ENCODE results near the gene NMT1. TPM values are rescaled to one million over a fixed set of nuclear protein-coding genes. Genes with fewer than 3 reads are reported as not detected.

NMT1 gene
- total RNA-seq, 4 donors from 2014 or later, result 53.2 to 73.3 (median 65.9) TPM

- H3K27ac ChIP-seq, result peak overlapping the region; percentile 52
These were observed 37.2 kb downstream of the NMT1 start for GRCh38 chr17:45098081-45098868.

DNA sequence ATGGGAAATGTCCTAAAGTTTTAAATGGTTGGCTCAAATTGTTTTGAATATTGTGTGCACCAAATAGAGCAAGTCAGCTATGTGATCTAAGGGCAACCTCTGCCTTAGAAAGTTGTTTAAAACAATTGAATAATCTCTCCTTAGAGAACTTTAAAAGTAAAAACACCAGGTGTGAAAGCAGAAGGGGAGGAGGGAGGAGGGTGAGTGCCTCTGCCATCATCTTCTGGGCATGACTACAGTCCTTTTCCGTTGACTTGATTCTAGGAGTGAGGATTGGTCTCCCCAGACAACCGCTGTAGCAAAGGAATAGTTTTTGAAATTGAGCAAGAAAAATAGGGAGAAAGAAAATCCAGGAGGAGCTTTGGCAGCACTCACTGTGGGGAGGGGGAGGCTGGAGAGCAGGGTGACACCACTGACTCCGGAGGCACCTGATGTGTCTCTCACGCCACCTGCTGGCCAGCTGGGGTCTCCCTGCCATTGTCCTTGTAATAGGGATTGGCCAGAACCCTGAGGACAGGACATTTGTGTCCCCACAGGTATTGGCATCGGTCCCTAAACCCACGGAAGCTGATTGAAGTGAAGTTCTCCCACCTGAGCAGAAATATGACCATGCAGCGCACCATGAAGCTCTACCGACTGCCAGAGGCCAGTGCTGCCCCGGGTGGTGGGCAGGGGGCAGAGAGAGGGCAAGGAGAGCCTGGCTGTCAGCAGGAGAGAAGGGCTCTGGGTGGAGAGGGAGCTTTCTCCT lies 37.9 kb downstream of the NMT1 start:
- H3K4me1 ChIP-seq, result peaks cover 47% of the 10 kb centered on the region
- TF ChIP-seq EP300 (IDR thresholded peaks at IDR 0.05), result no peak
- peak; percentile 71 to 91 for TF ChIP-seq CTCF (IDR thresholded peaks at IDR 0.05)
- TF ChIP-seq POLR2A (IDR thresholded peaks at IDR 0.05), result no peak
- TF ChIP-seq POLR2AphosphoS5 (IDR thresholded peaks at IDR 0.05), result peak in 1 of 3 donors; percentile 26
- peak; percentile 91 to 96 for DNase-seq (ENCODE audit: low spot score in 2 of 2)
- peaks cover 89% of the 10 kb centered on the region for H3K36me3 ChIP-seq
- H3K9me3 ChIP-seq, result no peaks in the 10 kb centered on the region
- H3K27ac ChIP-seq, result peak overlapping the region; percentile 52
- no peak overlapping the region for H3K4me3 ChIP-seq
- no peaks in the 10 kb centered on the region for H3K27me3 ChIP-seq
- 48% methylated on average over 9 of the region's 9 CpGs for WGBS

More at GRCh38 chr17:45098081-45098868, 37.2 kb downstream of the NMT1 start:
- Histone ChIP-seq H3K4me1 (peaks cover 52% of the 10 kb centered on the region), H3K27me3 (no peaks in the 10 kb centered on the region), H3K9me3 (no peaks in the 10 kb centered on the region), H3K36me3 (peaks cover 87% of the 10 kb centered on the region), H3K4me3 (no peak overlapping the region)
- WGBS, result 64% methylated on average over 6 of the region's 13 CpGs
- no peak for DNase-seq (ENCODE audit: low spot score in 2 of 2)
- TF ChIP-seq POLR2A (IDR thresholded peaks at IDR 0.05) (no peak), CTCF (IDR thresholded peaks at IDR 0.05) (no peak), EP300 (IDR thresholded peaks at IDR 0.05) (no peak), POLR2AphosphoS5 (IDR thresholded peaks at IDR 0.05) (no peak)

- WGBS, result 53% methylated on average over 9 of the region's 9 CpGs
- peaks cover 89% of the 10 kb centered on the region for H3K36me3 ChIP-seq
- H3K4me1 ChIP-seq, result peaks cover 38% of the 10 kb centered on the region
- TF ChIP-seq CTCF (IDR thresholded peaks at IDR 0.05) (no peak), POLR2A (IDR thresholded peaks at IDR 0.05) (no peak), EP300 (IDR thresholded peaks at IDR 0.05) (no peak), POLR2AphosphoS5 (IDR thresholded peaks at IDR 0.05) (no peak)
- no peak for DNase-seq (ENCODE audit: low spot score in 2 of 2)
- H3K9me3 ChIP-seq, result no peaks in the 10 kb centered on the region
- H3K27ac ChIP-seq, result peak overlapping the region; percentile 36
- H3K4me3 ChIP-seq, result no peak overlapping the region
- H3K27me3 ChIP-seq, result no peaks in the 10 kb centered on the region
These were observed 40.4 kb downstream of the NMT1 start for GRCh38 chr17:45101546-45101882.

- 58% methylated on average over 12 of the region's 12 CpGs for WGBS
- Histone ChIP-seq H3K9me3 (no peaks in the 10 kb centered on the region), H3K4me1 (peaks cover 40% of the 10 kb centered on the region), H3K36me3 (peaks cover 89% of the 10 kb centered on the region), H3K27ac (peak overlapping the region; percentile 36), H3K4me3 (no peak overlapping the region), H3K27me3 (no peaks in the 10 kb centered on the region)
- no peak for TF ChIP-seq POLR2A (IDR thresholded peaks at IDR 0.05)
- TF ChIP-seq EP300 (IDR thresholded peaks at IDR 0.05), result no peak
- no peak for TF ChIP-seq CTCF (IDR thresholded peaks at IDR 0.05)
- no peak for TF ChIP-seq POLR2AphosphoS5 (IDR thresholded peaks at IDR 0.05)
- DNase-seq (ENCODE audit: low spot score in 2 of 2), result no peak
These were observed 41.0 kb downstream of the NMT1 start for GRCh38 chr17:45101883-45102811.

Measured in suprapubic skin (tissue), 4 donors.